NCI-H748 treated with DMSO at 0.1 percent for 48 hours (cell line): ENCODE results near the gene BID.

ENCODE experiments used
- DNase-seq: peaks from one replicate; lab custom pipeline; 2025; lab: John Stamatoyannopoulos, UW

The BID gene

DNA sequence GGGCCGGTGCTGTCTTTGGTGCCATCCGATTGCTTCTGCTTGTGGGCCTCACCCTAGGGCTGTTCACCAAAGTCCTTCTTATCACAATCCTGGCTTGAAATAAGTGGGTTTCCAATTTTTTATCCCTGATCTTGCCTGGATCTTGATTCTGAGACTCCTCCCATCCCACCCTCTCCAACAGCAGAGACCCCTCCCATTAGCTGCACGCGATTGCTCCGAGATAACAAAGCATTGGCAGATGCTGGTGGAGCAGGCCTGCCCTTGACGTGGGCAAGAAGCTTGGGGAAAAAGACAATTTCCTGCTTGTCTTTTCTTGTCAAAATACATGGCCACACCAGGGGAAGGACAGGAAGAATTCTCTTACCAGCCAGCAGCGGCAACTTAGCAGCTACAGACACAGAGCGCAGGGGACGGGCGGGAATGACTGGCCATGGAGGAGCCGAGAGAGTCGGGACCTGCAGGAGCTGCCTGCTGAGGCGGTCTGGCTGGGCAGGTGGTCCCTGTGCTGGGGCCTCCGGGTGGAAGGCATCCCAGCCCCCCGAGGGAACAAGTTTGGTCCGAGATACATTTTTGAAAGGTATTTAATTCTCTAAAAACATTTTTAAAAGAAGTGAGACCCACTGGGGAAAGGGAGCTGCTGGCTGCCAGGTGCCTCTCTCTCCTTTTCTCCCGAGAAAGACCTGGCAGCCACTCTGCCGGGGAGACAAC lies 9.7 kb upstream of the BID start:
- no peak for DNase-seq

DNA sequence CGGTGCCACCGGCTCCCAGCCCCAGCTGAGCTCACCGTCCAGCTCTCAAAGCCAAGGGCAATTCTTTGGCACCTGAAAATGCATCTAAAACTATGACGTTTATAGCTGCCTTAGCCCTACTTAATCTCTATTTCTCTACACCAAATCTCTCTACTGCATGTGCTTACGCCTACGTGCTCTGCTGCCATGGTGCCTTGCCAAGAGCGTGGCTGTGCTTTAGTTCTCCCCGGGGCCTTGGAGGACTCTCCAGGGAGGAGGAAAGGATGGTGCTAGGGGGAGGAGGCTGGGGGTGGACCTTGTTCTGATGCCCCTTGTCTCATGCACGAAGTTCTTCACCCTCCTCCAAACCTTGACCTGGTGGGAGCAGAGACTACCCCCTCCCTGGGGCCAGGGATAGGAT lies 9.0 kb upstream of the BID start:
- DNase-seq = no peak

DNA sequence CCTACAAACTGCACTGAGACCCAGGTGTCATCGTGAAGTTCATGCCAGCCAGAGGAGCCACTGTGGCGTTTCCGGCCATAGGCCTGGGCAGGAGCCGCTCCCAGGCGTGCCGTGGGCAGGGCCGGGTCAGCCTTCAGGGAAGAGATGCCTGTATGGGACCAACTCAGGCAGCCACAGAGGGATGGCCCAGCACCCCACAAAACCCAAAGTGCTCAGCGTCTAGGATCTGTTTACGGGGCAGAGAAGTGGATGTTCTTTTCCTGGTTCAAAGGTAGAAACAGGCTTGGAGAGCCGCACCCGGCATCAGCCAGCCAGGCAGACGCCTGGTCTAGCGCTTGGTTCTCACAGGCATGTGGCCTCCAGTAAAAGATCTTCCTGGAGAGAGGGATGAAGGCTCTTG lies 8.4 kb upstream of the BID start:
- no peak for DNase-seq

DNA sequence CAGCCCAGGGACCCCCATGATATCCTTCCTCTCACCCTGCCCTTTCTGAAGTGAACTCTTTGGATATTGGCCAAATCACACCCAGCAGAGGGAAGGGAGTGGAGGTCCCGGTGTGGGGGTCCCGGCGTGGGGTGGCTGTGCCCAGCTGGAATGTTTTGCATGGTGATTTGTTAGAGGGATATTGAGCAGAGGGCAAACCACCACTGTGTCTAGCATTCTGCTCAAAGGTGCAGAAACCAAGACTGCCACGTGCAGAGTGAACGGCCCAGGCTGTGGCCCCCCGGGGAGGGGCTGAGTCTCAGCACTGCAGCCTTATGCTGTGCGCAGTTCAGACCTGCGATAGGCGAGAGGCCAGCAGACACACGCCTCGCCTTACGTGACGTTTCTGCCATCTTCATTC lies 7.9 kb upstream of the BID start:
- no peak for DNase-seq

DNA sequence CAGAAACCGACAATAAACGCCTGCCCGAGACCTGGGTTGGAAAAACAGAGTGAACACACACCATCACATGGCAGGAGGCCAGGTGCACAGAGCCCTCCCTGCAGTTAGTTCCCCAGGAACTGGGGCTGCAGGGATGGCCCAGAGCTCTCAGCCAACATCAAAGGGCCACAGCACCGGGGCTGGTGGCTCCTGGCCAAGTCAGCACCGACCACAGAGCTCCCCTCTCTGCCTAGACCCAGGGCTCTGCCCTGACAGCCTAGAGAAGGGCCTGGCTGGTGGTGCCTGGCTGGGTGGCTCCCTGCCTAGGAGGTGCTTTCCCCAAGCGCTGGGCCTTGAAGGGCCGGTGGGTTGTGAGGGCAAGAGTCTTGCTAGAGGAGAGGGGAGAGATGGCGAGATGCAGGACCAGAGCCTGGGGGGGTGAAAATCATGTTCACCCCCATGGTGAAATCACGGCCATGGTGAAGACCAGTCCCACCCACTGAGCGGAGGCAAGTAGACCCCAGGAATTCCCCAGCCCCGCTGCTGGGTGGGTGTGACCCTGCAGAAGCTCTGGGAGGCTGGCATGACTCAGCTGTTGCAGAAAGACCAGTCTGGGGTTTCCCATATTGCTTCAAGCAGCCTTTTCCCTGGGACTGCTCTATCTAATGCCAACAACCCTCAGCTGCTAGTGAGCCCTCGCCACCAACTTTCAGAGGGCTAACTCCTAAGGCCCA lies 7.2 kb upstream of the BID start:
- DNase-seq = no peak

DNA sequence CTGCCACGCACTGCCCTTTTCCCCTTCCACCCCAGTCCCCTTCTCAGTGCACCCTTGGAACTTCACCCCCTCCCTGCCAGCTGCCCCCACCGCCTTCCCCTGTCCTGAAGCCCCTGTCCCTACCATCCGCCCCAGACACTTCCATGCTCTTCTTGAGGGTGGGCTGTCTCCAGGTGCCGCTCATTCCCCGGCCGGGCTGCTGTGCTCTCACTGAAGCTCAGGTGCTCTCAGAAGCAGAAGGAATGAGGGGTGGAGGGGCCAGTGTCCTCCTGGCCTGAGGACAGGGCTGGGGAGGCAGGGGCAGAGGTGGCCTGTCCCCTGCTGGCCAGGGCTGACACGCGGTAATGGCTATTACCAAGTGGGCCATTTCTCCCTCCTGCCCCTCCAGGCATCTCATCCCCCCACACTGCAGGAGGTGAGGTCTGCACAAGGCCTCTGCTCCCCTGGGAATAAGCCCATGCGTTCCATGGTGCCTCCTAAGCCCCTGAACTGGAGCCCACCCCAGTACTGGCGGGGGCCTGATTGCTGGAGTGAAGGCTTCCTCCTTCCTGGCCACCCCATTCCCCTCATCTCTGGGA lies 6.6 kb upstream of the BID start:
- DNase-seq = no peak

DNA sequence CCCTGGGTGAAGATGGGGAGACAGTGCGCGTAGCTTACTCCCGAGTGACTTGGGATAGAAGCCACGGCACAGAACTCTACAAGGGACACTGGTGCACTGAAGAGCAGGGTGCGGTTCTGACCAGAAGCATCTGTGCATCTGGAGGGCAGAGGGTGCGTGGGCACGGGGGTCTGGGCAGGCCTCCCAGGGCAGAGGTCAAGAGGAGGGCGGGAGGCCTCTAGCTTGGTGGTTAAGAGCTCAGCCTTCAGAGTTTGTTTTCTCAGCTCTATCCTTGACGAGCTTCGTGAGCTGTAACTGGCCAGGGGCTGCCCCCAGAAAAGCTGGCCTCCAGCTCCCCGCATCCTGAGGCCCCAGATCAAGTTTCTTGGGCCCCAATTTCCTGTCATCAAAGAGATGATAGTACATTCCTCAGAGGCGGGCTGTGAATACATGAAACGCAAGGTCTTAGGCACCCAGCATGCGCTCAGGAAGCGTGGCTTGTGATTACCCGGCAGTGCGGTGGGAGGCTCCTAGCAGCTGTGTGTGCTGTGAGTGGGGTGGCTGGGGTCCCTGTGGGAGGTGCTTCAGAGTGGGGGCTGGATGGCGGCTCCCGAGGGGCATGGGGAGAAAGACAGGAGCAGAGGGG lies 6.0 kb upstream of the BID start:
- no peak for DNase-seq

DNA sequence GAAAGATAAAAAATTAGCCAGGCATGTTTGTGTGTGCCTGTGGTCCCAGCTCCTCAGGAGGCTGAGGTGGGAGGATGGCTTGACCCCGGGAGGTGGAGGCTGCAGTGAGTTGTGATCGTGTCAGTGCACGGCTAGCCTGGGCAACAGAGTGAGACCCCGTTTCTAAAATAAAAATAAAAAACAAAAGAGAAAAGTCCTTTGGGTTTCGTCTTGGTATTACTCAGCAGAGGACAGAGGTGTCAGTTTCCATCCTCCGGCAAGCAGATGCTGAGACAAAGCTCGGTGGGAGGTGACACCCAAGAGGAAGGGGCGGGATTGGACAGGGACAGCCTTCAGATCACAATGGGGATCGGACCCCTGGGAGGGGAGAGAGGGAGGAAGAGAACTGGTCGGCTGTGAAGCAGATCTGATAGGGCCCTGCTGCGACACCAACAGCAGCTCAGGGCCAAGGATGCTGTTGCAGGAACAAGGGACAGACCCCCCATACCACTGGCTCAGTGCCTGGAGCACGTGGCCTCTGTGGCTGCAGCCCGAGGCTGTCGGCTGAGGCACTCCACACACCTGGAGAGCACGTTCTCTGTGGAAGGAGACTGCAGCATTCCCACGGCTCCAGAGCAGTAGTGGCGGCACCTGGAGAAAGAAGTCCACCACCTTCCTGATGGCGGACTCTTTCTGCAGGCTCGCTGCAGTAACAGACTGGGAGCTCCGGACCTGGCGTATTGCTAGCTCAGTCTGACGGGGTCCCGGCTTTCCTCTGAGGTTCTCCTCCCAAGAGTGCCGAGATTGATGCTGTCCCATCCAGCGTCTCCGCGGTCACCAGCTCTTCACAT lies 5.2 kb upstream of the BID start:
- DNase-seq = no peak

DNA sequence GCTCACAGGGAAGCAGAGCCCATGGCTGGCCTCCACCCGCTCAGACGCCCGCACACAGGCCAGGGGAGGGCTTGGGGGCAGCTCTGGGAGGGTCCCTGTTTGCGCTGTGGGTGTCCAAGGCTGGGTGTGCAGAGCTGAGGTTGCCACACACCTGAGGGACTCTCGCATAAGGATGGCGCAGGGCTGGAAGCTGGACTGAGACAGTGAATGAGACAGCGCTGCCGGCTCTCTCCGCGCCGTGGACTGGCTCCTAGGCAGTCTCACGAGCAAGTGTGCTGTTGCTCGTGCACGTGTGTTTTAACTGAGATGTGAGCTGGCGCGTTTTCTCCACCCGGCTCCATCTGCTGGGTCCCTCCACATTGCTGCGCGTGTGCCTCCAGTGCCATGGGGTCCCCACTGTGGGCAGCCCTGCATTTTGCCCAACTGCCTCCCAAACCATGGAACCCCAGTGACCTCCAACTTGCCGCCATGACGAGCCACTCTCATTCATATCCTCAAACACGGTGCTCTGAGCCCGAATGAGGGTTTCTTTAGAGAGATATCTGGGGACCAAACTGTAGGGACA lies 4.2 kb upstream of the BID start:
- DNase-seq = no peak

DNA sequence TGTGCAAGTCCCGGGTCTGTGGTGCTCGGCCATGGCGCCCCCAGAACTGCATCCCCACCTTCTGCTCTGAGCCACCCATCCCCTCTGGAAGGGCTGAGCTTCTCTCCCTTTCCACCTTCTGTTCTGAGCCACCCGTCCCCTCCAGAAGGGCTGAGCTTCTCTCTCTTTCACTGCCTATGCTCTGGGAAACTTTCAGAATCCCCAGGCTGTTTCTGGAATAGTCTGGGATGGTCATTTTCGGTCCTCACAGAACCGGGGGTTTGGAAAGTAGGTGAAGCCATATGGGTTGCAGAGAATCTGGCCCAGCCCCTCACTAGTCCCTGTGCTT lies 3.4 kb upstream of the BID start:
- DNase-seq = no peak

DNA sequence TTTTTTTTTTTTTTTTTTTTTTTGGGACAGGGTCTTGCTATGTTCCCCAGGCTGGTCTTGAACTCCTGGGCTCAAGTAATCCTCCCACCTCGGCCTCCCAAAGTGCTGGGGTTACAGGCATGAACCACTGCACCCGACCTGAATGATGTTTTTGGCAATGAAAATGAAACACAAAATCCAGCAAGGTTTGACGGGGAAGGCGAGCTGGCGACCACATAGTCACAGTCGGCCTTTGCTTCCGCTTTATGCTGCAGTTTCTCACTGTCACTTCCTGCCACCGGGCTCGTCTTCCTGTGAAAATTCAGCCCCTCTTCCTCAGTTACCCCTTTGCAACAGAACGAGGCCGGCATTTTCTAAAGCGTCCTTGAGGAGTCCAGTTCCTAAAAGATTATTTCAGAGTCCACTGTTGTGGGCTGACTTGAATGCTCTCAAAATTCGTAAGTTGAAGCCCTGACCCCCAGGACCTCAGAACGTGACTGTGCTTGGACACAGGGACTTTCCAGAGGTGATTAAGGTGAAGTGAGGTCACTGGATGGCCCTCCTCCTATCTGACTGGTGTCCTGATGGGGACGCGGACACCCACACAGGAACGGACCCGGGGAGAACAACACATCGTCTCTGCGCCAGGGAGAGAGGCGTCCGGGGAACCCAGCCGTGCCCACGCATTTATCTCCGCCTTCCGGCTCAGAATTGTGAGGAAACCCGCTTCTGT lies 2.9 kb upstream of the BID start:
- DNase-seq = no peak

DNA sequence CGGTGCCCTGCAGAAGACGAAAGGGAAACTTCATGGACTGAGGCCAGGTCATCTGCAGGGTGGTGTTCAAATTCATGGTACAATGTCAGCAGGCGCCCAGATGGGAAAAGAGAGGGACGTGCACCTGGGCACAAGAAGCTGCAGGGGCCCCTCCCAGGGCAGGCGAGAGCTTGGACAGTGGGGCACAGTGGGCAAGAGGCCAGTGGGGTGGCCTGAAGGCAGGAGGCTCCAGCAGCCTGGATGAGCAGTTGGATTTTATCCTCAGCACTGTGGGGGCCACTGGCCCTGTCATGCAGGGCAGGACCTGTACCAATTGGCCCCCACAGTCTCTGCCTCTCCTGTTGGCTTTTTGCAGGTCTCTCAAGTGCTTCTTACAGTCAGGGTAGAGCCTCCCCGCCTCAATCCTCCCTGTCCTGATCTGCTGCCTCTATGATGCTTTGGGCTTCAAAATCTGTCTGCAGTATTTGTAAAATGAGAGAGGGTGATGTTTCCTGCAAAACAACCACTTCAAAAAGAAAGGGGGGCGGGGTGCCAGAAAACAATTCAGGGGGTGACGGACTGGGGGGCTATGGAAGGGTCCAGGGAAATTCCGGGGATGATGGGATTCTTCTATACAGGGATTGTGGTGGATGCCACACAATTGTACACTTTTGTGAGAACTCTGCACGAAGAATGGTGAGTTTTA lies 1.7 kb upstream of the BID start:
- DNase-seq = no peak

DNA sequence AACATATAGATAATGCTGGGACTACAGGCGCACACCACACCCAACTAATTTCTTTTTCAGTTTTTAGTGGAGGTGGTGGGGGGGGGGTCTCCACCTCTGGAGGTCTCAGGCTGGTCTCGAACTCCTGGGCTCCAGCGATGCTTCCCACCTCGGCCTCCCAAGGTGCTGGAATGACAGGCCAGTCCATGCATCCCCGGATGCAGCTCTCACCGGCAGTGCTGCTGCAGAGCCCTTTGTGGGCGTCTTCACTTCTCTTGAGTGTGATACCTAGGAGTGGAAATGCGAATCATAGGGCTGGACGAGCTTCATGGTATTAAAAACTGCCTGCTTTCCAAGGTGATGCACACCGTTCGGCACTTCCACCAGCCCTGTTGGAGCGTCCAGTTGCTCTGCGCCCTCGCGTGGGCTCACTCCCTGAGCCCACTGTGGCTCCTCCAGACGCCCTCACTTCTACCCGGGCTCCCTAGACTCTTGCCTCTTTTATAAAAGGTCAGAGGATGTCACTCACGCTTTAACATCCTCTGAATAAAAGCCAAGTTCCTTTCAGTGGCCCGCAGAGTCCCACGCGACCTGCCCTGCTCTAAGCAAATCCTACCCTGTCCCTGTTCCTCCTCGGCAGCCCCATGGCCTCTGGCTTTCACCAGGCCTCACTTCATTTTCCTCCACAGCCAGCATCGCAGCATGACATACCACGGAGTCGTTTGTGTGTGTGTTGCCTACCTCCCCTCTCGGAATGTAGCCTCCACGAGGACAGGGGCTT lies 837 bp upstream of the BID start:
- no peak for DNase-seq

DNA sequence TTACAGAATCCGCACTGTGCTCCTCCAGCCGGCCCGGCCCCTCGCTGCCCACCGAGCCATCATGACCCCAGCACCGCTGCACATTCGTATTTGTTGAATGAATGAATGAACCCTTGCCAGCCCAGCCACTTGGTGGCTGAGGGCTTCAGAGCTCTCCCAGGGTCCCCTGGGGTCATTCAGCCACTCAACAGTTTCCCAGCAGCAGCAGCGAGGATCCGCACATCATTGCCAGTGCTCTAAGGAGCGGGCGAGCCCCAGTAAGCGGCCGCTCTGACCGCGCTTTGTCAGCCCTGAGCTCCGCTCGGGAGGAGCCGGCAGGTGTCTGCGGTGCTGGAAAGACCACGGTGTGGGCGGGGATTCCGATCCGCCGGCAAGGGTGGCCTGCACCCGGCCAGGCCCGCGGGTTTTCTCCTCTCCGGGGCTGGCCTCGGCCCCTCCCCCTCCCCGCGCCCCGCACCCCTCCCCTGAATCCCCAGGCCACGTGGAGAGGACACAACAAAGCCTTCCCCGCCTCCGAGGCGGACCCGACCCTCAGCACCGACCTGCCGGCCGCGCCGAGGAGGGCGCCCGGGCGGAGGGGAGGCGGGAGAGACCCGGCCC lies 563 bp downstream of the BID start:
- peak; percentile 16 for DNase-seq

DNA sequence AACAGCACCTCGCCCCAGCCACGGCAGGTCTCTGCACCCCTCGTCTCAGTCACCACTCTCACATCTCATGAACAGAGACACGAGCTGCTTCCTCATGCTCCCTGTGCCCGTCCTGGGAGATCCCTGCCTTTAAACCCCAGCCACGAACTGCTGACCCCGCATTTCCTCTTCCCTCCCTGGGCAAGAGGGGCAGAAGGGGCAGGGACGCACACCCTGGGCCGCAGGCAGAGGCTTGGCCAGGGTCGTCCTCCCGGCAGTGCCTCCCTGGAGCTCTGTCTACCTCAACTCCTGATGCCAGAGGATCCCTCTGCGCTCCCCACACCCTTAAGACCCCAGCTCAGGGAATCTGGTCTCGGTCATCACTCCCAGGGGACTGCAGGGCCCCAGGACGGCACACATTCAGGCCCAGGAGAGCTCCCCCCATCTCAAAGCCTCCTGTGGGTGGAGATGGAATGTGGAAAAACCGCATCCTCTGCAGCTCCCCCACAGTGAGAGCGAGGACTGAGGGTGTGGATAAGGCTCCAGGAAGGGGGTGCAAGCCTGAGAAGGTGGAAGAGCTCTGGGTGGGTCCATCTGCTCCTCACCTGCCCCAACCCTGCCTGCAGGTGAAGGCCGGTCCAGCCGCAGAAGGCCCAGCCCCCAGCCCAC lies 1.2 kb downstream of the BID start:
- no peak for DNase-seq

DNA sequence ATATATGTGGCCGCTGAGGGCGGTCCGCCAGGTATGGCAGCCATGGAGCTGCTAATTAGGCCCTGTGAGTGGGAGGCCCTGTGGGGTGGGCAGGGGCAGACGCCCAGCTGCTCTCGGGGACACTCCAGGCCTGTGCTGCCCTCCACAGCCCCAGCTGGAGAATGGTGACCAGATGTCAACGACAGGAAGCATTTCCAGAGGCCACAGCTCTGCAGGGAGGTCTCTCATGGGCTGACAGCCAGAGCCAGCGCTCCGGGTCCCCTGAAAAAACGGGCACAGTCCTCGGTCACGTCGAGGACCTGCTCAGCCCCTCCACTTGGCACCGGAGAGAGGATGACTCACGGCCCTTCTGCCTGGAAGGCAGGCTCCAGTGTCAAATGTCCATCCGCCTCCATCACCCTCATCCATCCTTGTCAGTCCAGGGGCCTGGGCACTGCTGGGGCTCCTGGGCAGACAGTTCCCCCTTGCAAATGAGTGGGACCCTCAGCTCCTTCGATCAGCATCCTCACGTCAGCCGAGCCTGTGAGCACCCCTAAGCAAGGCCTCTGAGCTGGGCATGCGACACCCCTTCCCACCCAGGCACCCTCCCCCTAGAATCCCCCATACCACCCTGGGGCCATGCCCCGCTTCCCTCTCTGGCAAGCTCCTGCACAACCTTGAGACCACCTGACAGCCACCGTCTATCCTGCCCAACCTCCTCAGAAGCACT lies 1.9 kb downstream of the BID start:
- no peak for DNase-seq

DNA sequence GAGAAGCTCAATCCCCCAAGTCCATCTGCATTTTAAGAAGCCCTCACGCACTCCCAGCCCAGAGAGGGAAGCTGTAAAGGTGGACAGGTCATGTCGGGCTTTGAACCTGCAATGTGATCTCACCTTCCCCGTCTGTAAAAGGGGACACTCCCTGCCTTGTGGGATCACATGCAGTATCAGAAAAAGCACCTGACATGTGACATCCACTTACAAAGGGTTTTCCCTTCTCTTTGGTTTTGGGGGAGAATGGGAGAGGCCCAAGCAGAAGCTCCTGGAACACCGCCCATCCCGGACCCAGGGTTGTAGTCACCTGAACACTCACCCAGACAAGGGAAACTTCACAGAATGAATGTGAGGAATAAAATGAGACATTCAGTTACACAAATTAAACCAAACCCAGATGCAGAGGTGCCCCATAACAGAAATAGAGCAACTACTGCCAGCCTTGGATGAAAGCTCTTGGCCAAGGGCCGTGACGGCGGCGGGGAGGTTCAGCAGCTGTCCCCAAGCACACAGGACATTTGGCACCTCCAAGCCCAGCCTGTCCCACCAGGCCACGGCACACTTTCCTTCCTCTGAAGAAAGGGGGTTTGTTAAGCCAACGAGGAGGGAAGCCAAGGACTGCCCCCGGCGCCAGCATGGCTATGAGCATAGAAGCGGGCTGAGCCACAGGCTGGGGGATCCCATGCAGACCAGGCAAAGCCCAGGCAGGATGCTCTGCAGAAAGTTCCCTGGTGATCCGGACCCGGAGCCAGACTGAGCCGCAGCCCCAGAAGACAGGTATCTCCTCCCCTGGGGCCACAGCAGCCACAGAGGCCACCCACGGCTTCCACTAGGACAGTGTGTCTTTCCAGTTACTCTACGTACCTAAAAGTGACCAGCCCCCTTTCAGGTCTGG lies 3.8 kb downstream of the BID start:
- no peak for DNase-seq

DNA sequence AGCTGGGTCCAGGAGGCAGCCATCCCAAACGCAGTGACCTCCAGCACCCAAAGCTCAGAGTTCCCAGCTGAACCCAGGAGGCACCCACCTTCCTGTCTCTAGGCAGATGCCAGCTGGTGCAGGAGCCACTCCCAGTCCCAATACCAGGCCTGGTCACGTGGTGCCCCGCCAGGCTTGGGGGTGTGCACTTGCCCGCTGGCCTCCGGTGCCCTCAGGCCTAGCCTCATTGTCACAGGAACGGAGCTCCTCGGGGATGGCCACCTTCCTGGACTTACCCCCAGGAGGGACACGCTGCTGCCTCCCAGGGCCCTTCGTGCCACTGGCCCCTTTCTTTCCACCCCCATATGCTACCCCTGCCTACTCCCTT lies 4.6 kb downstream of the BID start:
- DNase-seq = no peak
